Liver (tissue), 9 donors: ENCODE data around the gene TMEM218. TPM values are rescaled to one million over a fixed set of nuclear protein-coding genes. Genes with fewer than 3 reads are reported as not detected.

Experiments used
- DNase-seq: peaks from one replicate; pipeline ENCODE4 v3.0.0-alpha.2; 2017; ENCODE audit warnings: low spot score
- H3K27ac ChIP-seq, 2 donors: one replicate each; pipeline ENCODE4 v1.7.0; 2013; ENCODE audit warnings: inconsistent platforms in 2 of 2, low read length in 2 of 2, control low read depth in 1 of 2, low read depth in 1 of 2, mild to moderate bottlenecking in 1 of 2
- H3K27me3 ChIP-seq, 4 donors: one replicate each; pipeline versions ENCODE4 v1.6.1 to v1.7.0; 2013; ENCODE audit warnings: low read length in 3 of 4, inconsistent platforms in 1 of 4, mild to moderate bottlenecking in 1 of 4, moderate library complexity in 1 of 4; ENCODE audit not compliant: control insufficient read depth in 4 of 4, insufficient read depth in 4 of 4
- H3K36me3 ChIP-seq, 4 donors: one replicate each; pipeline versions ENCODE4 v1.6.1 to v1.7.0; 2013; ENCODE audit warnings: low read length in 3 of 4, mild to moderate bottlenecking in 3 of 4, low read depth in 1 of 4, moderate library complexity in 1 of 4; ENCODE audit not compliant: control insufficient read depth in 4 of 4, insufficient read depth in 3 of 4
- H3K4me1 ChIP-seq, 4 donors: one replicate each; pipeline versions ENCODE4 v1.6.1 to v1.7.0; 2013; ENCODE audit warnings: low read length in 3 of 4, mild to moderate bottlenecking in 3 of 4, moderate library complexity in 1 of 4; ENCODE audit not compliant: control insufficient read depth in 4 of 4, insufficient read depth in 4 of 4
- H3K4me3 ChIP-seq, 3 donors: one replicate each; pipeline versions ENCODE4 v1.6.1 to v1.7.0; 2013; ENCODE audit warnings: low read length in 3 of 3, control low read depth in 1 of 3, low read depth in 1 of 3, mild to moderate bottlenecking in 1 of 3
- H3K9ac ChIP-seq, 2 donors: one replicate each; pipeline ENCODE4 v1.7.0; 2013; ENCODE audit warnings: low read length in 2 of 2, mild to moderate bottlenecking in 2 of 2, moderate library complexity in 2 of 2, control low read depth in 1 of 2, low read depth in 1 of 2
- H3K9me3 ChIP-seq, 4 donors: one replicate each; pipeline versions ENCODE4 v1.6.1 to v1.7.0; 2013; ENCODE audit warnings: low read length in 3 of 4; ENCODE audit not compliant: control insufficient read depth in 4 of 4
- EGR1 ChIP-seq, 2 donors: IDR thresholded peaks; 2 replicates each; pipeline ENCODE4 v1.6.1; 2016 to 2018; ENCODE audit warnings: antibody characterized with exemption in 2 of 2, low read depth in 2 of 2
- FOXA1 ChIP-seq: IDR thresholded peaks from 2 replicates; pipeline ENCODE4 v1.6.1; 2016; ENCODE audit warnings: antibody characterized with exemption
- FOXA2 ChIP-seq: IDR thresholded peaks from 2 replicates; pipeline ENCODE4 v1.6.1; 2016; ENCODE audit warnings: antibody characterized with exemption
- GABPA ChIP-seq, 2 donors: IDR thresholded peaks in 1 of 2; conservative IDR thresholded peaks in 1 of 2; 2 replicates each; pipeline ENCODE4 v1.6.1; 2016; ENCODE audit warnings: antibody characterized with exemption in 2 of 2, mild to moderate bottlenecking in 1 of 2, moderate library complexity in 1 of 2
- HNF4A ChIP-seq, 2 donors: conservative IDR thresholded peaks; 2 replicates each; pipeline ENCODE4 v1.6.1; 2016; ENCODE audit warnings: antibody characterized with exemption in 2 of 2, mild to moderate bottlenecking in 2 of 2
- HNF4G ChIP-seq: IDR thresholded peaks from 2 replicates; pipeline ENCODE4 v1.6.1; 2016; ENCODE audit warnings: antibody characterized with exemption
- JUND ChIP-seq, 2 donors: IDR thresholded peaks; 2 replicates each; pipeline ENCODE4 v1.6.1; 2016; ENCODE audit warnings: antibody characterized with exemption in 2 of 2
- NR2F2 ChIP-seq: IDR thresholded peaks from 2 replicates; pipeline ENCODE4 v1.6.1; 2016; ENCODE audit warnings: antibody characterized with exemption
- RAD21 ChIP-seq, 2 donors: IDR thresholded peaks; 2 replicates each; pipeline ENCODE4 v1.6.1; 2016; ENCODE audit warnings: antibody characterized with exemption in 2 of 2, mild to moderate bottlenecking in 2 of 2
- RXRA ChIP-seq, 2 donors: IDR thresholded peaks; 2 replicates each; pipeline ENCODE4 v1.6.1; 2017 to 2018; ENCODE audit warnings: antibody characterized with exemption in 2 of 2, mild to moderate bottlenecking in 1 of 2
- TAF1 ChIP-seq: conservative IDR thresholded peaks from 2 replicates; pipeline ENCODE4 v1.6.1; 2016; ENCODE audit warnings: antibody characterized with exemption, mild to moderate bottlenecking
- YY1 ChIP-seq: IDR thresholded peaks from 2 replicates; pipeline ENCODE4 v1.6.1; 2016; ENCODE audit warnings: antibody characterized with exemption, mild to moderate bottlenecking
- WGBS: extraction: QIAGEN DNeasy Blood & Tissue Kit; methylation state at CpG from one replicate; pipeline ENCODE4 v1.1.7; 2013; 5-methylcytosine and 5-hydroxymethylcytosine counted together
- polyA plus RNA-seq, 2 donors: library from polyadenylated mRNA; stranded (reverse) in 1 of 2; unstranded in 1 of 2; fragments of 200-250 nt in 1 of 2; fragments of >200 nt in 1 of 2; fragmentation: Nextera tagmentation in 1 of 2; extraction: Ambion mirVana in 1 of 2; gene quantifications; one replicate each; pipeline versions ENCODE4 v1.2.1 to v1.2.3, GENCODE V29; 2013 to 2015
- total RNA-seq, 2 donors: library from RNA; depleted of rRNA; stranded (reverse); fragments of >200 nt; gene quantifications; one replicate each; pipeline ENCODE4 v1.2.3, GENCODE V29; 2014
- TF ChIP-seq, protein P1 (sequence below): IDR thresholded peaks from 2 replicates; pipeline ENCODE4 v1.6.1; 2016; ENCODE audit warnings: antibody characterized with exemption
- TF ChIP-seq, protein P2 (sequence below): IDR thresholded peaks from 2 replicates; pipeline ENCODE4 v1.6.1; 2016; ENCODE audit warnings: antibody characterized with exemption, mild to moderate bottlenecking
- TF ChIP-seq, protein P3 (sequence below): fragments of 150-350 bp; IDR thresholded peaks from 2 replicates; pipeline ENCODE4 v1.5.1; 2017; ENCODE audit warnings: improper control_type of control experiment, low read depth, low read length; ENCODE audit not compliant: missing input control
- TF ChIP-seq, protein P4 (sequence below): IDR thresholded peaks from 2 replicates; pipeline ENCODE4 v1.6.1; 2016; ENCODE audit warnings: antibody characterized with exemption
- TF ChIP-seq, protein P5 (sequence below): IDR thresholded peaks from 2 replicates; pipeline ENCODE4 v1.6.1; 2016; ENCODE audit warnings: antibody characterized with exemption
- donor health status: healthy.
- donor health status: healthy.
- donor health status: healthy.
- donor health status: healthy.
- donor health status: healthy.

TMEM218 gene
- total and polyA plus RNA-seq, 4 donors, result 11.1 to 16.4 (median 14.1) TPM

DNA sequence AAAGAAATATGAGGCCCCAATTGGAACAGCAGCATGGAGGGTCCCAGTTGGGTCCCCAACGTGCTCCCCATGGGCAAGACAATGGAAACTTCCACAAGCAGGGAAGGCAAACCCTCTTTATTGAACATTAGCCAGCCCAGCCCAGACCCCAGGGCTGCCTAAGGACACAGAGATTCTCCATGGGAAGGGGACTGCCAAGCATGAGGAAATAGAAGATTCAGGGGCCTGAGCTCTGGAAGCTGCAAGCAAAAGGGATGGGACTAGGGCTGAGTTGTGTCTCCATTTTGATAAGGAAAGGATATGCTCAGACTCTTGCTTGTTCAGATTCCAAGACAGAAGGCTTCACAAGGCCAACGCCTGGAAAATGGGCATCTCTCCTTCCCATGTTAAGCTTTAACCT lies 23.3 kb downstream of the TMEM218 start:
- Histone ChIP-seq H3K27me3 (no peaks in the 10 kb centered on the region), H3K9me3 (no peaks in the 10 kb centered on the region), H3K4me3 (no peak overlapping the region), H3K36me3 (peaks cover 0 to 2% (median 0%) of the 10 kb centered on the region in 4 donors), H3K27ac (no peak overlapping the region), H3K4me1 (peaks cover 0 to 2% (median 0%) of the 10 kb centered on the region in 4 donors), H3K9ac (no peak overlapping the region)
- WGBS, result 93% methylated on average over 2 of the region's 2 CpGs
- DNase-seq, result no peak
- TF ChIP-seq RAD21 (IDR thresholded peaks at IDR 0.05) (no peak), FOXA1 (no peak)
- TF ChIP-seq, protein P1, sequence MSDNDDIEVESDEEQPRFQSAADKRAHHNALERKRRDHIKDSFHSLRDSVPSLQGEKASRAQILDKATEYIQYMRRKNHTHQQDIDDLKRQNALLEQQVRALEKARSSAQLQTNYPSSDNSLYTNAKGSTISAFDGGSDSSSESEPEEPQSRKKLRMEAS, result no peak

DNA sequence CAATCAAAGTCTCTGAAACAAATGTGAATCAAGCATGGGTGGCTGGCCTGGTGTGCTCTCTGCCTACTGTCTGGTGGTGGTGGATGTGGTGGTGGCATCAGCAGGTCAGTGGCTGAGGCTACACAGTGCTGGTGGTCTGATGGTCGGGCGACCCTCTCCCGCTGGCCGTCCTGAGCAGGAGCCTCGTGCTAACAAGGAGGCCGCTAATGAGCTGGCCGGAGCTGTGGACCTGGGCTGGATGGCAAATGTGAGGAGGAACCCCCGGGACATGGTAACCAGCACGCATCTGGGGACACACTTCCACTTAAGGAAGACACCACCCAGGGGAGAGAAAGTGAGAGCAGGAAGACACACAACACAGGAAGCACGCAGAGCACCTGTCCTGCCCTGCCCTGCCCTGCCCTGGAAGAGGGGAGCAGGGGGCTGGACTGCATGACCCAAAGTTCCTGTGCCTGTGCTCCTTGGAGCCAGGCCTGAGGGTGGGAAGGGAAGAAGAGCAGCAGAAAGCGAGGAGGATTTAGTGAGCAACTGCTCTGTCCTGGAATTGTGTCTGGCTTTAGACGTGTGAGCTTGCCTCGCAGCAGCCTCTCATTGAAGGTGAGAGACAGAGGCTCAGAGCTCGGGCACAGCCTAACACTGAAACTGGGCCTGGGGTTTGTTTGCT lies 24.7 kb downstream of the TMEM218 start:
- H3K27me3 ChIP-seq, result no peaks in the 10 kb centered on the region
- H3K36me3 ChIP-seq, result no peaks in the 10 kb centered on the region
- no peak for DNase-seq
- WGBS, result 87% methylated on average over 14 of the region's 14 CpGs
- TF ChIP-seq TAF1 (no peak), EGR1 (IDR thresholded peaks at IDR 0.05; ENCODE audit: low read depth in 2 of 2) (no peak), FOXA1 (no peak), YY1 (no peak), HNF4A (conservative IDR thresholded peaks at IDR 0.05) (no peak), GABPA (IDR thresholded peaks at IDR 0.05 in 1 of 2, conservative IDR thresholded peaks at IDR 0.05 in 1 of 2) (no peak), NR2F2 (no peak), FOXA2 (no peak), RAD21 (IDR thresholded peaks at IDR 0.05) (no peak), HNF4G (no peak), JUND (IDR thresholded peaks at IDR 0.05) (no peak), RXRA (IDR thresholded peaks at IDR 0.05) (no peak)
- TF ChIP-seq, protein P2, sequence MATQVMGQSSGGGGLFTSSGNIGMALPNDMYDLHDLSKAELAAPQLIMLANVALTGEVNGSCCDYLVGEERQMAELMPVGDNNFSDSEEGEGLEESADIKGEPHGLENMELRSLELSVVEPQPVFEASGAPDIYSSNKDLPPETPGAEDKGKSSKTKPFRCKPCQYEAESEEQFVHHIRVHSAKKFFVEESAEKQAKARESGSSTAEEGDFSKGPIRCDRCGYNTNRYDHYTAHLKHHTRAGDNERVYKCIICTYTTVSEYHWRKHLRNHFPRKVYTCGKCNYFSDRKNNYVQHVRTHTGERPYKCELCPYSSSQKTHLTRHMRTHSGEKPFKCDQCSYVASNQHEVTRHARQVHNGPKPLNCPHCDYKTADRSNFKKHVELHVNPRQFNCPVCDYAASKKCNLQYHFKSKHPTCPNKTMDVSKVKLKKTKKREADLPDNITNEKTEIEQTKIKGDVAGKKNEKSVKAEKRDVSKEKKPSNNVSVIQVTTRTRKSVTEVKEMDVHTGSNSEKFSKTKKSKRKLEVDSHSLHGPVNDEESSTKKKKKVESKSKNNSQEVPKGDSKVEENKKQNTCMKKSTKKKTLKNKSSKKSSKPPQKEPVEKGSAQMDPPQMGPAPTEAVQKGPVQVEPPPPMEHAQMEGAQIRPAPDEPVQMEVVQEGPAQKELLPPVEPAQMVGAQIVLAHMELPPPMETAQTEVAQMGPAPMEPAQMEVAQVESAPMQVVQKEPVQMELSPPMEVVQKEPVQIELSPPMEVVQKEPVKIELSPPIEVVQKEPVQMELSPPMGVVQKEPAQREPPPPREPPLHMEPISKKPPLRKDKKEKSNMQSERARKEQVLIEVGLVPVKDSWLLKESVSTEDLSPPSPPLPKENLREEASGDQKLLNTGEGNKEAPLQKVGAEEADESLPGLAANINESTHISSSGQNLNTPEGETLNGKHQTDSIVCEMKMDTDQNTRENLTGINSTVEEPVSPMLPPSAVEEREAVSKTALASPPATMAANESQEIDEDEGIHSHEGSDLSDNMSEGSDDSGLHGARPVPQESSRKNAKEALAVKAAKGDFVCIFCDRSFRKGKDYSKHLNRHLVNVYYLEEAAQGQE, result no peak
- TF ChIP-seq, protein P3, sequence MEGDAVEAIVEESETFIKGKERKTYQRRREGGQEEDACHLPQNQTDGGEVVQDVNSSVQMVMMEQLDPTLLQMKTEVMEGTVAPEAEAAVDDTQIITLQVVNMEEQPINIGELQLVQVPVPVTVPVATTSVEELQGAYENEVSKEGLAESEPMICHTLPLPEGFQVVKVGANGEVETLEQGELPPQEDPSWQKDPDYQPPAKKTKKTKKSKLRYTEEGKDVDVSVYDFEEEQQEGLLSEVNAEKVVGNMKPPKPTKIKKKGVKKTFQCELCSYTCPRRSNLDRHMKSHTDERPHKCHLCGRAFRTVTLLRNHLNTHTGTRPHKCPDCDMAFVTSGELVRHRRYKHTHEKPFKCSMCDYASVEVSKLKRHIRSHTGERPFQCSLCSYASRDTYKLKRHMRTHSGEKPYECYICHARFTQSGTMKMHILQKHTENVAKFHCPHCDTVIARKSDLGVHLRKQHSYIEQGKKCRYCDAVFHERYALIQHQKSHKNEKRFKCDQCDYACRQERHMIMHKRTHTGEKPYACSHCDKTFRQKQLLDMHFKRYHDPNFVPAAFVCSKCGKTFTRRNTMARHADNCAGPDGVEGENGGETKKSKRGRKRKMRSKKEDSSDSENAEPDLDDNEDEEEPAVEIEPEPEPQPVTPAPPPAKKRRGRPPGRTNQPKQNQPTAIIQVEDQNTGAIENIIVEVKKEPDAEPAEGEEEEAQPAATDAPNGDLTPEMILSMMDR, result no peak
- TF ChIP-seq, protein P1, result no peak
- TF ChIP-seq, protein P4, sequence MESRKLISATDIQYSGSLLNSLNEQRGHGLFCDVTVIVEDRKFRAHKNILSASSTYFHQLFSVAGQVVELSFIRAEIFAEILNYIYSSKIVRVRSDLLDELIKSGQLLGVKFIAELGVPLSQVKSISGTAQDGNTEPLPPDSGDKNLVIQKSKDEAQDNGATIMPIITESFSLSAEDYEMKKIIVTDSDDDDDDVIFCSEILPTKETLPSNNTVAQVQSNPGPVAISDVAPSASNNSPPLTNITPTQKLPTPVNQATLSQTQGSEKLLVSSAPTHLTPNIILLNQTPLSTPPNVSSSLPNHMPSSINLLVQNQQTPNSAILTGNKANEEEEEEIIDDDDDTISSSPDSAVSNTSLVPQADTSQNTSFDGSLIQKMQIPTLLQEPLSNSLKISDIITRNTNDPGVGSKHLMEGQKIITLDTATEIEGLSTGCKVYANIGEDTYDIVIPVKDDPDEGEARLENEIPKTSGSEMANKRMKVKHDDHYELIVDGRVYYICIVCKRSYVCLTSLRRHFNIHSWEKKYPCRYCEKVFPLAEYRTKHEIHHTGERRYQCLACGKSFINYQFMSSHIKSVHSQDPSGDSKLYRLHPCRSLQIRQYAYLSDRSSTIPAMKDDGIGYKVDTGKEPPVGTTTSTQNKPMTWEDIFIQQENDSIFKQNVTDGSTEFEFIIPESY, result no peak
- TF ChIP-seq, protein P5, sequence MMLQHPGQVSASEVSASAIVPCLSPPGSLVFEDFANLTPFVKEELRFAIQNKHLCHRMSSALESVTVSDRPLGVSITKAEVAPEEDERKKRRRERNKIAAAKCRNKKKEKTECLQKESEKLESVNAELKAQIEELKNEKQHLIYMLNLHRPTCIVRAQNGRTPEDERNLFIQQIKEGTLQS, result no peak
- H3K9me3 ChIP-seq, result no peaks in the 10 kb centered on the region
- no peak overlapping the region for H3K4me3 ChIP-seq
- H3K27ac ChIP-seq, result no peak overlapping the region
- peaks cover 0 to 2% (median 0%) of the 10 kb centered on the region in 4 donors for H3K4me1 ChIP-seq
- H3K9ac ChIP-seq, result no peak overlapping the region
